Stimulated activated naive CD8-positive, alpha-beta T cell treated with anti-CD3 and anti-CD28 coated beads, Interleukin-15, Interleukin-2, amounts not matched to agents 100 ng/mL and 50 ng/mL, for 24 hours (primary cell): Measurements from ENCODE around the gene CHRNB2.
"Not testable (repeated sequence)": the region's sequence is repeated elsewhere in the genome, so short reads cannot be mapped to it uniquely, and the experiment has no call there.

Experiments
- H3K27ac Mint-ChIP-seq: one replicate; pipeline ENCODE4 v1.8.0; 2021; ENCODE audit warnings: mild to moderate bottlenecking, mixed read lengths
- H3K27me3 Mint-ChIP-seq: one replicate; pipeline ENCODE4 v1.8.0; 2021; ENCODE audit warnings: mixed read lengths
- H3K36me3 Mint-ChIP-seq: one replicate; pipeline ENCODE4 v1.8.0; 2021; ENCODE audit warnings: low read depth, mixed read lengths
- H3K4me1 Mint-ChIP-seq: one replicate; pipeline ENCODE4 v1.8.0; 2021; ENCODE audit warnings: low read depth, mixed read lengths
- H3K4me3 Mint-ChIP-seq: one replicate; pipeline ENCODE4 v1.8.0; 2021; ENCODE audit warnings: mild to moderate bottlenecking, mixed read lengths
- H3K9me3 Mint-ChIP-seq: one replicate; pipeline ENCODE4 v1.8.0; 2021; ENCODE audit warnings: mixed read lengths

The CHRNB2 gene, protein sequence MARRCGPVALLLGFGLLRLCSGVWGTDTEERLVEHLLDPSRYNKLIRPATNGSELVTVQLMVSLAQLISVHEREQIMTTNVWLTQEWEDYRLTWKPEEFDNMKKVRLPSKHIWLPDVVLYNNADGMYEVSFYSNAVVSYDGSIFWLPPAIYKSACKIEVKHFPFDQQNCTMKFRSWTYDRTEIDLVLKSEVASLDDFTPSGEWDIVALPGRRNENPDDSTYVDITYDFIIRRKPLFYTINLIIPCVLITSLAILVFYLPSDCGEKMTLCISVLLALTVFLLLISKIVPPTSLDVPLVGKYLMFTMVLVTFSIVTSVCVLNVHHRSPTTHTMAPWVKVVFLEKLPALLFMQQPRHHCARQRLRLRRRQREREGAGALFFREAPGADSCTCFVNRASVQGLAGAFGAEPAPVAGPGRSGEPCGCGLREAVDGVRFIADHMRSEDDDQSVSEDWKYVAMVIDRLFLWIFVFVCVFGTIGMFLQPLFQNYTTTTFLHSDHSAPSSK

DNA sequence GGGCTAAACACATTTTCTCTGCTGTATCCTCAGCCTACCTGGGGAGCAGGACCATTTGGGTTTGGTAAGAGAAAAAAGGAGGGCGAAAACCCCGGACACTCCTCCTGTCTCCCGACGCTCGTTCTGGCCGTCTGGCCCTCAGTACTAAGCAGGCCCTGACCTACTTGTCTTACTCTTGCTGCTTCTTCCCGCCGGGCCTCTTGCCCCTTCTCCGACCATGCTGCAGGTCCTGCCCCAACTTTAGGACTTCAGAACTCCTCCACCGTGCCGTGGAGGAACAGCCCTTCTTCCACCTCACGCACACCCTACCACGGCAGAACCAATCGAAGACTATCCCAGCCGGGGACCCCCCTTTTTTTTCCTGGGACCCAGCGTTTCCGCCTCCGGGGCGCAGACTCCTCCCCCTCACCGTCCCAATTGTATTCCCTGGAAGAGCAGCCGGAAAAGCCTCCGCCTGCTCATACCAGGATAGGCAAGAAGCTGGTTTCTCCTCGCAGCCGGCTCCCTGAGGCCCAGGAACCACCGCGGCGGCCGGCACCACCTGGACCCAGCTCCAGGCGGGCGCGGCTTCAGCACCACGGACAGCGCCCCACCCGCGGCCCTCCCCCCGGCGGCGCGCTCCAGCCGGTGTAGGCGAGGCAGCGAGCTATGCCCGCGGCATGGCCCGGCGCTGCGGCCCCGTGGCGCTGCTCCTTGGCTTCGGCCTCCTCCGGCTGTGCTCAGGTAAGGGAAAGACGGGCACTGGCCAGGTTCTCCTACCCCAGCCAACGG lies at the start of gene CHRNB2:
TSS of gene CHRNB2 (plus strand) at position 393 of the 771 bp plus-strand sequence. CDS start at position 660, 267 bp downstream.
- Mint-ChIP-seq H3K9me3 (no peaks in the 10 kb centered on the region), H3K4me1 (peaks cover 4% of the 10 kb centered on the region), H3K36me3 (no peaks in the 10 kb centered on the region), H3K4me3 (peak within 1 kb of the TSS; percentile 42), H3K27me3 (peaks cover 30% of the 10 kb centered on the region), H3K27ac (no peak within 1 kb of the TSS)

DNA sequence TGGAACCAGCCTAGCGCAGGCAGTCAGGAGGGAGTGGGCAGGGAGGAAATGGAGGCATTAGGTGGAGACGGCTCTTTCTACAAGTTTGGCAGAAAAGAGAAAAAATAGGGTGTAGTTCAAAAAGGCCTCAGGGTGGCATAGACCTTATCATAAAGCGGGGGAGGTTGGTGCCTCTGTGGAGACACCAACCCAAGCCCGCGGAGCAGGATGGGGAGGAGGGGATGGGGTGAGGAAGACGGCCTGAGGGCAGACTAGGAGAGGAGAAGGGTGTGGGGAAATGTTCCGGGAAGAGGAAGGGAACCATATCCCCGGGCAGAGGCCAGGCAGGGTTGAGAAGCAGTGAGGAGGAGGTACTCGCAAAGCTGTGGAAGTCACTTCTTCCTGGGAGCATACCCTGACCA lies 48.0 kb upstream of the CHRNB2 start:
- Mint-ChIP-seq H3K4me3 (no peak overlapping the region), H3K9me3 (no peaks in the 10 kb centered on the region), H3K27ac (no peak overlapping the region), H3K36me3 (no peaks in the 10 kb centered on the region), H3K27me3 (peaks cover 20% of the 10 kb centered on the region), H3K4me1 (peaks cover 3% of the 10 kb centered on the region)

DNA sequence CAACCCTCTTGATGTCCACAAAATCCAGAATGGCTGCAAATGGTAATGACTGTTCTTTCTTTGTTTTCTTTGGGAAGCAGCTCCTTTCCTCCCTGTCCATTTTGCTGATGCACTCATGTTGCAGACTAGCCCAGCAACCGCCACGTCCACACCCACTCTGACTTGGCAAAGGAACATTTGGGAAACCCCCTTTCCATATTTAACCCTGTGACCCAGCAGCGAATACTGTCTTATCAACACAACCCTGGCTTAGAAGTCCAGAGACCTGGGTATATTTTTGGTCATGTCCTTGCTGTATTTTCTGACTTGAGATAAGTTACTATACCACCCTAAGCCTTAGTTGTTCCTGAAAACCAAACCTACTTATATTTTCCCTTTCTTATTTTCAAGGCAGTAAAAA lies 47.2 kb upstream of the CHRNB2 start:
- Mint-ChIP-seq H3K4me3 (no peak overlapping the region), H3K27me3 (peaks cover 24% of the 10 kb centered on the region), H3K9me3 (no peaks in the 10 kb centered on the region), H3K27ac (no peak overlapping the region), H3K36me3 (no peaks in the 10 kb centered on the region), H3K4me1 (peaks cover 3% of the 10 kb centered on the region)

DNA sequence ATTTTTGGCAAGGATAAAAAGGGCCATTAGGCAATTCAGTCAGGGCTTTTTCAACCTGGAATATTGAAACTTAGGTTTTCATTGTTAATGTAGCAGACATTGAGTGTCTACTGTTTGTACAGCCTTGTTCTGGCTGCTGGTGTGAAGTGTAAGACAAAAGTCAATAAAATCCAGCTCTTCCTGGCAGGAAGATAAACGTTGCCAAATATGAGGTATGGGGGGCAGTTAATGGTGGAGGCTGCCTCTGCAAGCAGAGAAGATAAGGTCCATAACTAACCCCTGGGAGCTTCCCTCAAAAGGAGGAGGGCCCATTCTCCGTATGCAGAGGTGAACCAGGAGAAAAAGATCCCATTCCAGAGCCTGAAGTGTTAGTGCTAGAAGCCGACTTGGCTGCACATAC lies 45.9 kb upstream of the CHRNB2 start:
- H3K4me3 Mint-ChIP-seq, result no peak overlapping the region
- H3K27me3 Mint-ChIP-seq, result peaks cover 24% of the 10 kb centered on the region
- no peak overlapping the region for H3K27ac Mint-ChIP-seq
- no peaks in the 10 kb centered on the region for H3K36me3 Mint-ChIP-seq
- no peaks in the 10 kb centered on the region for H3K9me3 Mint-ChIP-seq
- H3K4me1 Mint-ChIP-seq, result peaks cover 3% of the 10 kb centered on the region

DNA sequence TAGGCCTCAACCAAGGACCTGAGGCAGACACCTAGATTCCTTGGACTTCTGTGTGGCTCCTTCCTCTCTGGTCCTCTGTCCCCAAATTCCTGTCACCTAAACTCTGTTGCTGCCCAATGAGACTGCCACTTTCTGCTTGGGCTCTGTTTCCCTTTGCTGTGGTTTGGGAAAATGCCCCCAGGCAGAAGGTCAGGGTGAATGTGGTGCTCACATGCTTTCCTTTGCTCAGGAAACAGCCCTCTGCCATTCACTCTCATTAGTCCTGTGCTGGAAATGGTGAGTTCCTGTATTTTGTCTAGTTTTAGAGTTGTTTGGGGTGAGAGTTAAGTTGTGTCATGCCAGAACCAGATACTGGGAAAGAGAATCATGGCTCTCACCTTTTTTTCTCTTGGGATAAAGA lies 42.7 kb upstream of the CHRNB2 start:
- no peaks in the 10 kb centered on the region for H3K36me3 Mint-ChIP-seq
- no peaks in the 10 kb centered on the region for H3K9me3 Mint-ChIP-seq
- H3K4me3 Mint-ChIP-seq, result no peak overlapping the region
- H3K27ac Mint-ChIP-seq, result no peak overlapping the region
- peaks cover 21% of the 10 kb centered on the region for H3K27me3 Mint-ChIP-seq
- peaks cover 3% of the 10 kb centered on the region for H3K4me1 Mint-ChIP-seq

DNA sequence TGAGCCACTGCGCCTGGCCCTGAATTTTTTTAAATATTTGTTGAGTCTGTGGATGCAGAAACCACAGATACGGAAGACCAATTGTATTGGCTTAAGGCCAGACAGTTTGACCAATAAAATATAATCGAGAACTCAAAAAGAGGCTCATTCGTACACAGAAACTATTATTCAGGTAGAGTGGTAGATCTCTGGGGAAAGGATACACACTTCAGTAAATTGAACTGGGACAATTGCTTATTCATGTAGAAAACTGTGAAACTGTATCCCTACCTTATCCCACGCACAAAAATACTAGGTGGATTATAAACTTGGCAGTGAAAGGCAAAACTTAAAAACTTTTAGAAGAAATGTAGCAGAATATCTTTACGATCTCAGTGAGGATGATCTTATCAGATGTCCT lies 40.4 kb upstream of the CHRNB2 start:
- H3K27me3 Mint-ChIP-seq, result peaks cover 21% of the 10 kb centered on the region
- H3K9me3 Mint-ChIP-seq, result no peaks in the 10 kb centered on the region
- no peaks in the 10 kb centered on the region for H3K4me1 Mint-ChIP-seq
- no peaks in the 10 kb centered on the region for H3K36me3 Mint-ChIP-seq
- H3K4me3 Mint-ChIP-seq, result no peak overlapping the region
- H3K27ac Mint-ChIP-seq, result no peak overlapping the region

DNA sequence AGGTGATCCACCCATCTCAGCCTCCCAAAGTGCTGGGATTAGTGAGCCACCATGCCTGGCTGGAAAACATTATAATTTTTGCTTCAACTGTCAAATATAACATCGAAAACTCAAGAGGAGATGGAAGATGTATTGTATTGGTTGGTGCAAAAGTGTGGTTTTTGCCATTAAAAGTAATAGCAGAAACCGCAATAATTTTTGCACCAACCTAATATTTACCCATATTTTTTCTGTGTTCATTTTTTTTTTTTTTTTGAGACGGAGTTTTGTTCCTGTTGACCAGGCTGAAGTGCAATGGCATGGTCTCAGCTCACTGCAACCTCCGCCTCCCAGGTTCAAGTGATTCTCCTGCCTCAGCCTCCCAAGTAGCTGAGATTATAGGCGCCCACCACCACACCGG lies 38.3 kb upstream of the CHRNB2 start:
- Mint-ChIP-seq H3K36me3 (no peaks in the 10 kb centered on the region), H3K27ac (no peak overlapping the region), H3K9me3 (no peaks in the 10 kb centered on the region), H3K4me3 (no peak overlapping the region), H3K4me1 (no peaks in the 10 kb centered on the region), H3K27me3 (peaks cover 8% of the 10 kb centered on the region)

DNA sequence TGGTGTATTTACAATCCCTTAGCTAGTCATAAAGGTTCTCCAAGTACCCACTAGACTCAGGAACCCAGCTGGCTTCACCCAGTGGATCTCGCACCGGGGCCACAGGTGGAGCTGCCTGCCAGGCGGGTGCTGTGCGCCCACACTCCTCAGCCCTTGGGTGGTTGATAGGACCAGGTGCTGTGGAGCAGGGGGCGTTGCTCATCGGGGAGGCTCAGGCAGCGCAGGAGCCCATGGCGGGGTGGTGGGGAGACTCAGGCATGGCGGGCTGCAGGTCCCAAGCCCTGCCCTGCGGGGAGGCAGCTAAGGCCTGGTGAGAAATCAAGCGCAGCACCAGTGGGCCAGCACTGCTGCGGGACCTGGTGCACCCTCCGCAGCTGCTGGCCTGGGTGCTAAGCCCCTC lies 35.6 kb upstream of the CHRNB2 start:
- not testable (repeated sequence) for H3K36me3 Mint-ChIP-seq, H3K27ac Mint-ChIP-seq, H3K27me3 Mint-ChIP-seq, H3K4me1 Mint-ChIP-seq, H3K4me3 Mint-ChIP-seq, H3K9me3 Mint-ChIP-seq

DNA sequence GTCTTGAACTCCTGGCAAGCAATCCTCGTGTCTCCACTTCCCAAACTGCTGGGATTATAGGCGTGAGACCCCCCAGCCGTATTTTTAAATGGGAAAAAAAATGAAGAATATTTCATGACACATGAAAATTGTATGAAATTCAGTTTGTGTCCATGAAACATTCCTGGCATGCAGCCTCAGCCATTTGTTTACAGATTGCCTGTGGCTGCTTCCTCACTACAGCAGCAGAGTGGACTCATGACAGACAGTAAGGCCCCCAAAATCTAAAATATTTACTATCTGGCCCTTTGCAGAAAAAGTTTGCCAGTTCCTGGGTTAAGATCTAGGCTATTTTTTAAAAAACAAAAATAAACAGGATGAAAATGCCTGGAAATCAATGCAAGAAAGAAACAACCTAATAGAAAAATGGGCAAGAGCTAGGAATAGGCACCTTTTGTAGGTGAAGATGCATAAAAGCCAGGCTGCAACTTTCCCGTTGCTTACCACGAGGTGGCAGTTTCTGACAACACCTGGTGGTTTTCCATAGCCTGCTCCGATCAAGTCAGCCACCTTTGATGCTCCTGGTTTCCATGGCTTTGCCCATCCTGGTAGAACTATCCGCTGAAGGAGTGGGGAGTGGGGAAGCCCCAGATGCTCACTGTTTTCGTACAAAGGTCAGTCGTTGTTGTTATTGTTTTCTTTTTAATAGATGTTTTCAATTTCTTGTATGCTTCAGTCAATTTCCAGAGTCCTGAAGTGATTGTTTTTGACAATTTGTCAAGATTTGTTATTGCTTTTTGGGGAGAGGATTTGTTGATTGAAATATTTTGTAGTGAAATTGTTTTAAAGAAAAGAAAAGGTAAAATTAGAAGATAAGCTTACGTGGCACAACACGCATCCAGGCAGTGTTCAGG lies 33.4 kb upstream of the CHRNB2 start:
- peaks cover 6% of the 10 kb centered on the region for H3K27me3 Mint-ChIP-seq
- H3K4me3 Mint-ChIP-seq, result no peak overlapping the region
- no peak overlapping the region for H3K27ac Mint-ChIP-seq
- no peaks in the 10 kb centered on the region for H3K4me1 Mint-ChIP-seq
- H3K9me3 Mint-ChIP-seq, result no peaks in the 10 kb centered on the region
- H3K36me3 Mint-ChIP-seq, result no peaks in the 10 kb centered on the region

DNA sequence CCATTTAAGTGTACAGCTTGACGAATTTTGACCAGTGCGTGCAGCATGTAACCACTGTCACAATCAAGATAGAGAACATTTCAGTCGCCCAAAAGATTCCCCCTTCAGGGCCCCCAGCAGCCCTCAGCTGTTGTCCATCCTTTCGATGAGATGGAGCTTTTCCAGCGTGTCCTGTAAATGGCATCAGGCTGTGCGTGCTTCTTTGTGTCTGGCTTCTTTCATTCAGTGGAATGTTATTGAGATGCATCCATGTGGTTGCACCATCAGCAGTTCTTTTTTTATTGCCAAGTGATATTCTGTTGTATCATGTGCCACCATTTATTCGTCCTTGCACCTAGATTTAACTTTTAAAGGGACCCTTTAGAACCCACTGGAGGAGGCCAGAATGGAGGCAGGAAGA lies 31.0 kb upstream of the CHRNB2 start:
- H3K4me3 Mint-ChIP-seq, result no peak overlapping the region
- H3K36me3 Mint-ChIP-seq, result no peaks in the 10 kb centered on the region

DNA sequence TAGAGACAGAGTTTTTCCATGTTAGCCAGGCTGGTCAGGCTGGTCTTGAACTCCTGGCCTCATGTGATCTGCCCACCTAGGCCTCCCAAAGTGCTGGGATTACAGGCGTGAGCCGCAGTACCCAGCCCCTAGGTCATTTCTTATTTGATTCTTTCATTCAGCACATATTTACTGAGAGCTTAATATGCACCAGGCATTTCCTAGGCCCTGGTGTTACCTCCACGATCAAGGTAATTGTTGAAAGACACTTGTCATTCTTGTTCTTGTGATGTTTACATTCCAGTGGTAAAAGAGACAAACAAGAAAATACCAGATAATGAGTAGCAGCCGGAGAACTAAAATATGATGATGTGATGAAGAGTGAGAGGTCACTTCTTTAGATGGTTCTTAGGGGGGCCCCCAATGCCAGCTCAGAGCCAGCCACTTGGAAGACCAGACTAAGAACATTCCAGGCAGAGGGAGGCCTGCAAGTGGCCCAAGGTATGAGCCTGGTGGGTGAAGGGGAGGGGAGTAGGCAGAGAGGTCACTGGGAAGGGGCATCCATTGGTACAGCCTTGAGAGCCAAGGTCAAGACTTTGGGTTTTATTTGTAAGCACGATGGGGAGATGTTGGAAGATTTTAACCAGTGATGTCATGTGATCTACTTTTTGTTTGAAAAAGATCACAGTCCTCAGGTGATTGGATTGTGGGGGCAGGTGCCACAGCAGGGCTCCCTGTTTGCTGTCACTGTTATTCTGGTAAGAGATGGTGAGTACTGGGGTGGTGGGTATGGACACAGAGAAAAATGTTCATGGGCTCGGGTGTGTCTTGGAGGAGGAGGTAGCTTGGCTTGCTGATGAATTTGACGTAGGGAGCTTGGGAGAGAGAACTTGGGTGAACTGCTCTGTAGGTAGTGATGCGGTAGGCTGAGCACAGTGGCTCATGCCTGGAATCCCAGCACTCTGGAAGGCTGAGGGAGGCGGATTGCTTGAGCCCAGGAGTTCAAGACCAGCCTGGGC lies 27.8 kb upstream of the CHRNB2 start:
- Mint-ChIP-seq H3K9me3 (no peaks in the 10 kb centered on the region), H3K36me3 (no peaks in the 10 kb centered on the region), H3K4me1 (no peaks in the 10 kb centered on the region), H3K27ac (no peak overlapping the region), H3K4me3 (no peak overlapping the region), H3K27me3 (peaks cover 6% of the 10 kb centered on the region)

More for the DNA sequence above, 31.0 kb upstream of the CHRNB2 start:
- peaks cover 11% of the 10 kb centered on the region for H3K27me3 Mint-ChIP-seq
- H3K27ac Mint-ChIP-seq, result no peak overlapping the region
- no peaks in the 10 kb centered on the region for H3K4me1 Mint-ChIP-seq
- H3K9me3 Mint-ChIP-seq, result no peaks in the 10 kb centered on the region

DNA sequence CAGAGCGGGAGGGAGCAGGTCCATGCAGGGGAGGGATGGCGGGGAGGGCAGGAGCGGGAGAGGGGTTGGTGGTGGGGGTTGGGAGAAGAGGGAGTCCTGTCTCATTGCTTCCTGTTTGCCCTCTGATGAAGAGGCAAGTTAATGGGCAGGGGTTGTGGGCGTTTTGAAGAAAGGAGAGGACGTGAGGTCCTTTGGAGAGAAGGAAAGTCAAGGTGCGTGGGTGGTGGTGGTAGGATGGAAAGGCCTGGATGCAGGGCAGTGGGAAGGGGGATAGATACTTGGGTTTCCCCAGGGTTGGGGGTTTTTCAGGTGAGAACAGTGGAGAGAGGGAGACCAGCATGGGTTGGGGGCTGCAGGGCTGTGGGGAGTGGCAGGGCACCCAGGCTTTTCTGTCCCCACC lies 26.3 kb upstream of the CHRNB2 start:
- H3K4me3 Mint-ChIP-seq, result no peak overlapping the region
- H3K36me3 Mint-ChIP-seq, result no peaks in the 10 kb centered on the region
- H3K4me1 Mint-ChIP-seq, result no peaks in the 10 kb centered on the region
- no peak overlapping the region for H3K27ac Mint-ChIP-seq
- peaks cover 5% of the 10 kb centered on the region for H3K27me3 Mint-ChIP-seq
- H3K9me3 Mint-ChIP-seq, result no peaks in the 10 kb centered on the region

DNA sequence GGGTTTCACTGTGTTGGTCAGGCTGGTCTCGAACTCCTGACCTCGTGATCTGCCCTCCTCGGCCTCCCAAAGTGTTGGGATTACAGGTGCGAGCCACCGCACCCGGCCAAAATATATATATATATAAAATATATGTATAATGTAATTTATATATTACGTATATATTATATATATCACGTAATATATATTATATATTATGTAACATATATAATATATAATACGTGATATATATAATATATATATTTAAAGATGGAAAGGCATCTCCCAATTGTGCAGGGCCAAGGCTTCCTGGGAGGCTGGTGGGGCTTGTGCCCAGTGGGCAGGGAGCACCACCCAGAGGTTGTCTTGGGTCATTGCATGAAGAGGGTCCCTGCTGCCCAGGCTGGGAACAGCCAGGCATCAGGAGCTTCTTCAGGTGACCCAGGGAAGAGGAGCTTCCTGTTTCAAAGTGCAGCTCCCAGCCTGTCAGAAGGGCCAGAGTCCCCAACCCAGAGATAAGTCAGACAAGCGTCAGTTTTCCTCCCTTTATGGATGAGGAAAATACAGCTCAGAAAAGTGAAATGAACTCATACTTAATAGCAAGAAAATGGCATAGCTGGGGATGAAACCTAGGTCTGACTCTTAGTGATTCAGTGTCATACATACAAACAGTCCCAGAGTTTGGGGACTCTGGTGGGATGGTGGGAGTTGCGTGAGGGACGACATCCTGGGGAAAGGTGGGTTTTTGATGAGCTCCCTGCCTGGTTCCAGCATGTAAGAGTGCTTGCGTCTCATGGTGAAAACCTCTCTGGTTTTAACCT lies 21.1 kb upstream of the CHRNB2 start:
- no peak overlapping the region for H3K27ac Mint-ChIP-seq
- H3K4me3 Mint-ChIP-seq, result no peak overlapping the region
- peaks cover 22% of the 10 kb centered on the region for H3K36me3 Mint-ChIP-seq
- H3K4me1 Mint-ChIP-seq, result peaks cover 7% of the 10 kb centered on the region
- no peaks in the 10 kb centered on the region for H3K9me3 Mint-ChIP-seq
- H3K27me3 Mint-ChIP-seq, result no peaks in the 10 kb centered on the region
